DLD1 (cell line): ENCODE data around the gene LHPP.

Experiments
- in situ Hi-C: cut with HindIII; loops from 2 replicates; pipeline ENCODE4 v1.10.0; 2017; ENCODE audit warnings: low sequenced_read_pairs

The LHPP gene

DNA sequence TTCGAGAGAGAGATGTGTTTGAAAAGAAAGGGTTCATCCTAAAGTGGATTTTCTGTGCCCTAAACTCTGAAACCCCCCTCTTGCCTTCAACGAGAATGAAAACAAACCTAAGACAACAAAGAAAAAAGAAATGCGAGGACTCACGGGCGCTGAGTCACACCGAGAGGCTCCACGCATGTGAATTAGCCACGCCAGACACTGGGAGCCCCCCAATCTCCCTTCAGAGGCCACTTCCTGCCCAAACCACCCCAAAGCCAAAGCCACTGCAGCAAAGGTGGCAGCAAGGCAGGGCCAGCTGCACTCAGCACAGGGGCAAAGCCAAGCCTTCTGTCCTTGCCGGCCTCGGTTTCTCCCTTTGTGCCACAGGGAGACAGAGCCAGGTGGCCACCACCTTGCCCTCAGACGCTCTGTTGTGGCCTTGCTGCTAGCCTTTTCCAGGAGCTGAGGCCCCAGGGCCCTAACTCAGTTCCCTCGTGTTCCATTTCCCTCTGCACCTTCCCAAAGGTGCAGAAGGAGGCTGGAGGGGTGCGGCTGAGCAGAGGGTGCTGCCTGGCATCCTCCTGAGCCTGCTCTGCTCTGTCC, 189.3 kb downstream of the LHPP start:
- in situ Hi-C loops: no loop called here

GRCh38 chr10:124651402-124651891, 189.8 kb downstream of the LHPP start:
- in situ Hi-C loops: no loop called here

DNA sequence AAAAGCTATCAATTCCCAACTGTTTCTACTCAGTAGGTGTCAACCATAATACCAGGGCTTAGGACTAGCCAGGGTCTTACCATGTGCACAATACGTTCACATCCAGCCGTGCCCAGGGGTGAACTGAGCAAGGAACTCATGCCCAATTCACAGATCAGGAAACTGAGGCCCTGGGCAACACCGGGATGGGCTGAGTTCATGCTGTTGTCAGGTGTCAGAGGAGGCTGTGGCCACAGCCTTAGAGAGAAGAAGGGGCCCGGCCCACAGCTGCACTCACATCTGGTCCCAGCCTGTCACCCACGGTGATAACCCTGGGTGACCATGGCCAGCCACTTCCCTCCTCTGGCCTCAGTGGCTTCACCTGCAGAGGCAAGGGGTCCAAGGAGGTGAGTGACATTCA, 190.6 kb downstream of the LHPP start:
- in situ Hi-C loops: no loop called here

DNA sequence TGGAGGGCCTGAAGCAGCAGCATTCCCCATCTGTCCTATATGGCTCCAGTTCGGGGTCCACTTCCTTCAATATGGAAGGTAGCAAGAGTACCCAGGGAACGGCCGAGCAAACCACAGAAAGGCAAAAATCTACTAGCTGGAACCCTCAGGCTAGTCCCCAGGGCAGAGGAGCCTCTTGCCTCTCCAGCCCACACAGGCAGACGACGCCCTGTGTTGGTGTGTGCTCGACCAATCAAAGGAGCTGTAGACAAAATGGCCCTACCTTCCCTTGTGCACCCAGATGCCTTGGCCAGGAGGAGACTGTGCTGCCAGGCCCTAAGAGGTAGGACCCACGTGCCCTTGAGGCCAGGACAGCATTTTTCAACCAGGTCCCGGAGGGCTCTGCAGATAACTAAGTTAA, 191.1 kb downstream of the LHPP start:
- in situ Hi-C loops: no loop called here

DNA sequence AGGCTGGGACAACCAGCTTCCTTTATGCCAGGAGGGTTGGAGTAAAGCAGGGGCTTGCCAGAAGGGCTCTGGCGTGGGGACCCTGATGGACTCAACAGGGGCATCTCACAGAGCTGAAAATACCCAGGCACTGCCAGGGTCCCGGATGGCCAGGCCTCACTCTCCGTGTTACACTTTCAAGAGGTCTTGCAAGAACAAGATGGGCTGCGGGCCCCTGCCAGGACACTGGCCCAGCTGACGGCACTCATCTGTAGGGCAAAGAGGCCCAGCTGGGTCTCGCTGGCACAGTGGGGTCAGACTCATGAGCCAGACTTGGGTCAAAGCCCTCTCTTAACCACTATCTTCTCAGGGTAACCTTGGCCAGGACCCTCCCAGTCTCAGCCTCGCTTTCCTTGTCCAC, 191.7 kb downstream of the LHPP start:
- in situ Hi-C loops: no loop called here

GRCh38 chr10:124653811-124654651, 192.4 kb downstream of the LHPP start:
- in situ Hi-C loops: no loop called here

- in situ Hi-C loops: no loop called here
Measured at GRCh38 chr10:124654686-124655085, 193.1 kb downstream of the LHPP start.

DNA sequence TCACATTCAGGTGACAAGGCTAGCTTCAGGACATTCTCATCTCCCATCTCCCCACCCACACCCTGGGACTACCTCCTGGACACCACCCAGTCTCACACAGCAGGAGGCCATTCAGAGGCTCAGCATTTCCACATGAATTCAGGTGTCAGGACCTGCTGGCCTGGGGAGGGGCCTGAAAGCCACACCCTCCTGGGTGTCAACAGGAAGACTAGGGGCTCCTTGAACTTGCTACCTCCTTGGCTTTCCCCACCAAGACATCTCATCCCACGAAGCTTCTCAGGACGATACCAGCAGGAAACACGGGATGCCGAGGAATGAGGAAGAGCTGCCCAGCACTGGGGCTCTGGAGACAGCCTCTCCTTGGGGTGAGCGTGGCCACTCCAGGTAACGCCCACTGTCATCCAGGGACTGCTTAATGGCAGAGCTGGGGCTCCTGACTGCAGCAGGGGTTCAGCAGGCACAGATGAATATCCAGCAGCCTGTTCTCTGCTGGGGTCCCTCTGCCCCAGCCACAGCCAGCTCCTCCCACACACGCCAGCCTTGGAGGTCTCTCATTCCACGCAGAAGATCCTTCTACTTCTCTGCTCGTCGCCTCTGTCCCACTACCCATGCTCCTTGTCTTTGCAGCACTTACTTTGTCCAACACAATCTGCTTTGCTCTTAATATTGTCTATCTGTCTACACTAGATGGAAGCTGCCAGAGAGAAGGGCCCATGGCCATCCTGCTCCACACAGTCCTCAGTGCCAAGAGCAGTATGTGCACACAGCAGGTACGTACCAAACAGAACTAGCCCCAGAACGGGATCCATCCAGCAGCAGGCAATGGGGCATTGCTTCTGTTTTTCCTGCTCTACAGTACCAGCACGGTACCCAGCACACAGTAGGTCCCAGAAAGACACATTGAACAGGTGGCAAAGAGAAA, 193.8 kb downstream of the LHPP start:
- in situ Hi-C loops: no loop called here

- in situ Hi-C loops: no loop called here
Measured at GRCh38 chr10:124656113-124656490, 194.5 kb downstream of the LHPP start.

- in situ Hi-C loops: no loop called here
Measured at GRCh38 chr10:124656541-124656940, 194.9 kb downstream of the LHPP start.

GRCh38 chr10:124657806-124658205, 196.2 kb downstream of the LHPP start:
- in situ Hi-C loops: no loop called here

- in situ Hi-C loops: no loop called here
Measured at GRCh38 chr10:124658591-124659242, 197.1 kb downstream of the LHPP start.

- in situ Hi-C loops: no loop called here
Measured at GRCh38 chr10:124659380-124659779, 197.8 kb downstream of the LHPP start.

DNA sequence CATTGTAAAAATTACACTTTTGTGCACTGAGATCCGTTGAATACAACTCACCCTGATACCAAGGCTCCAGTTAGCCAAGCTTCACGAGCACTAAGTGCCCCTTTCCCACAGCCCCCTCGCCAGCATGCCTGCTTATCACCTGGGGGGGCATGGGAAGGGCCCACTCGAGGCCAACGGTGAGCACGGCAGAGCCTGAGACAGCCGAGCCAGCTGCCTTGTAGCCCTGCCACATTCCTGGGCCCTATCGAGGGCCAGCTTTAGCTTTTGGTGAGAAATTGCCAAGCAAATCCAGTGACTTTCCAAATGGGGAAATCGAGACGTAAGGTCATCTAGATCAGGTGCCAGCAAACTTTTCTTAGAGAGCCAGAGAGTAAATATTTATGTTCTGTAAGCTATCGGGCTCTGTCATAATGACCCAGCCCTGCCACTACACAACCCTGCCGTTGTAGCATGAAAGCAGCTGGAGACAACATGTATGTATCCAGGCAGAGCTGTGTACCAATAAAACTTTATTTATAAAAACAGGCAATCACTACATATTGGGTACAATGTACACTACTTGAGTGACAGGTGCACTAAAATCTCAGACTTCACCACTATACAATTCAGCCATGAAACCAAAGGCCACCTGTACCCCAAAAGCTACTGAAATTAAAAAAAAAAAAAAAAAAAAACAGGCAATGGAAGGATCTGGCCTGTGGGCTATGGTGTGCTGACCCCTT, 198.9 kb downstream of the LHPP start:
- in situ Hi-C loops: loop anchor here (5.0 kb wide), 1 partner anchor 38 kb away; no protein-coding TSS in a partner anchor

GRCh38 chr10:124661660-124662180, 200.1 kb downstream of the LHPP start:
- in situ Hi-C loops: loop anchor here (5.0 kb wide), 1 partner anchor 39 kb away; no protein-coding TSS in a partner anchor

DNA sequence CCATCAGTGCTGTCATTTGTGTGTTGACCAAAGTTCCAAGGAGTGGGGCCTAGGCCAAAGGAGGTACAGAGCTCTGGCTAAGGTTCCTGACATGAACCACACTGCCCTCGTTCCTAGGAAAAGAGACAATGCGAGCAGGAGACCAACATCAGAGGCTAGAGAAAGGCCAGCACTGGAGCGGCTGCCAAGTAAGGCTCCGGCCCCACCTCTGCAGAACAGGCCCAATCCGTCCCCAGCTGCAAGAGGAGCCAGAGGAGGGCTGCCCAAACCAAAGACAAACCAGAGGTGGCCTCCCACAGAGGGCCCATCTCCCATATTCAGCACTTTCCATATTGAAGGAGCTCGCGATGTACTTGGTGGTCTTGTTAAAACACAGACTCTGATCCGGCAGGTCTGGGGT, 201.6 kb downstream of the LHPP start:
- in situ Hi-C loops: loop anchor here (5.0 kb wide), 1 partner anchor 41 kb away; no protein-coding TSS in a partner anchor
